AG04450 (cell line): ENCODE results near the gene WDR1. TPM values are rescaled to one million over a fixed set of nuclear protein-coding genes. Genes with fewer than 3 reads are reported as not detected.

ENCODE experiments used
- CTCF ChIA-PET: fragments of 300-600, 350-600 bp; formaldehyde crosslinking; extraction: SDS; loops from one replicate; lab custom pipeline; 2022; ENCODE audit warnings: antibody characterized with exemption, inconsistent platforms; lab: Charles Lee
- POLR2A ChIA-PET: fragments of 350-600 bp; formaldehyde crosslinking; extraction: SDS; loops from one replicate; lab custom pipeline; 2021; ENCODE audit warnings: antibody characterized with exemption, inconsistent platforms; lab: Yijun Ruan, JAX
- DNase-seq: peaks from one replicate; pipeline ENCODE4 v3.0.0-alpha.2; 2011; ENCODE audit warnings: low read depth, low spot score
- H3K27ac ChIP-seq: one replicate; pipeline ENCODE4 v1.5.1; 2012; ENCODE audit warnings: low read depth, low read length, control low read depth
- H3K27me3 ChIP-seq: one replicate; pipeline ENCODE4 v1.6.0; 2012; ENCODE audit warnings: low read length; ENCODE audit not compliant: control insufficient read depth, insufficient read depth
- H3K4me3 ChIP-seq: 2 replicates; pipeline ENCODE4 v1.5.1; 2011; ENCODE audit warnings: mild to moderate bottlenecking, low read depth, low read length, control low read depth
- H3K9me3 ChIP-seq: 2 replicates; pipeline ENCODE4 v1.5.1; 2012; ENCODE audit warnings: low read length; ENCODE audit not compliant: control insufficient read depth, insufficient read depth
- polyA plus RNA-seq: library from polyadenylated mRNA; depleted of rRNA; stranded (reverse); fragments of >200 nt; gene quantifications from 2 replicates; pipeline ENCODE4 v1.2.3, GENCODE V29; 2011
- TF ChIP-seq, protein P1 (sequence below): IDR thresholded peaks from 2 replicates; pipeline ENCODE4 v1.5.1; 2011; ENCODE audit warnings: low read depth, low read length, control low read depth, inconsistent platforms

WDR1 gene
- polyA plus RNA-seq, 1 experiment = 735 TPM

DNA sequence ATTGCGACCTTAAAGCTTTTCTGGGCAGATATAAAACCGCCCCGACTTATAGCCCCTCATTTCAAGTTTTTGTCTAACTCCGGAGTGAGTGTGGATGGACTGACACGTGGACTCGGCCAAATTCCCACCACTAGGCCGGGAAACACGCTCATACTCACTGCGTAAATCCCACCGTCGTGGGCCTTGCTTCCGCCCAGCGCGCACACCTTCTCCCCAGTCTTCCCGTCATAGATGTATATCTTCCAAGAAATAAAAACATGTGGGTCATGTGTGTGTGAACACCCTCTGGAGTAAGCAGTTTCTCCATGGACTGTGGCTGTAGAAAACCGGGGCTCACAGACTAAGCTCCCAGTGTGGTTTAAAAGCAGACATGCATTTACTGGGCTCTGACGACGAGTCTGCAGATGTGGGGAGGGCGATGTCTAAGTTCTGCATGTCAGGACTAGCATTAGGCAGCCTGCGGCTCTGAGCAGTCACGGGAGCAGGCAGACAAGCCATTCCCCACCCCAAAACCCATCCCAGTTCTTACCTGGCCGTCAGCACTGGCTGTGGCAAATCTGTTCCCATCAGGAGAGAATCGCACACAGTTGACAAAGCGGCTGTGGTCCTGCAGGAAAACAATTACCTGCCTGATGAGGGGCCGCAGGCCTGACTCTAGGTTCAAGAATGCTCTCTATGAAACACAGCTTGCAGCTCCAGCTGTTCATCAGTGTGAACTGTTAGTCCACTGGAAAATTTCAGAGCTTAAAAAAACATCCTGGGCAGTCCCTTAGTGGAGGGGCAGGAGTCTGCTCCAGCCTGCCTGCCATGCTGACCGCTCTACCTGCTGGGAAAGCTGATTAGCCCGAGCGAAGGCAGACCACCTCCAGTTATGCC is 28.2 kb downstream of the WDR1 start:
- CTCF ChIA-PET = no interaction called here
- Histone ChIP-seq H3K27me3 (no peaks in the 10 kb centered on the region), H3K4me3 (no peak overlapping the region), H3K9me3 (no peaks in the 10 kb centered on the region; the same call in 1 of the 2 replicates), H3K27ac (peak overlapping the region; percentile 21)
- no peak for DNase-seq
- POLR2A ChIA-PET = interaction anchor here (1.1 kb wide), 1 partner anchor 19 kb away, joined by 4 read pairs; no protein-coding TSS in a partner anchor
- TF ChIP-seq, protein P1, sequence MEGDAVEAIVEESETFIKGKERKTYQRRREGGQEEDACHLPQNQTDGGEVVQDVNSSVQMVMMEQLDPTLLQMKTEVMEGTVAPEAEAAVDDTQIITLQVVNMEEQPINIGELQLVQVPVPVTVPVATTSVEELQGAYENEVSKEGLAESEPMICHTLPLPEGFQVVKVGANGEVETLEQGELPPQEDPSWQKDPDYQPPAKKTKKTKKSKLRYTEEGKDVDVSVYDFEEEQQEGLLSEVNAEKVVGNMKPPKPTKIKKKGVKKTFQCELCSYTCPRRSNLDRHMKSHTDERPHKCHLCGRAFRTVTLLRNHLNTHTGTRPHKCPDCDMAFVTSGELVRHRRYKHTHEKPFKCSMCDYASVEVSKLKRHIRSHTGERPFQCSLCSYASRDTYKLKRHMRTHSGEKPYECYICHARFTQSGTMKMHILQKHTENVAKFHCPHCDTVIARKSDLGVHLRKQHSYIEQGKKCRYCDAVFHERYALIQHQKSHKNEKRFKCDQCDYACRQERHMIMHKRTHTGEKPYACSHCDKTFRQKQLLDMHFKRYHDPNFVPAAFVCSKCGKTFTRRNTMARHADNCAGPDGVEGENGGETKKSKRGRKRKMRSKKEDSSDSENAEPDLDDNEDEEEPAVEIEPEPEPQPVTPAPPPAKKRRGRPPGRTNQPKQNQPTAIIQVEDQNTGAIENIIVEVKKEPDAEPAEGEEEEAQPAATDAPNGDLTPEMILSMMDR = no peak

DNA sequence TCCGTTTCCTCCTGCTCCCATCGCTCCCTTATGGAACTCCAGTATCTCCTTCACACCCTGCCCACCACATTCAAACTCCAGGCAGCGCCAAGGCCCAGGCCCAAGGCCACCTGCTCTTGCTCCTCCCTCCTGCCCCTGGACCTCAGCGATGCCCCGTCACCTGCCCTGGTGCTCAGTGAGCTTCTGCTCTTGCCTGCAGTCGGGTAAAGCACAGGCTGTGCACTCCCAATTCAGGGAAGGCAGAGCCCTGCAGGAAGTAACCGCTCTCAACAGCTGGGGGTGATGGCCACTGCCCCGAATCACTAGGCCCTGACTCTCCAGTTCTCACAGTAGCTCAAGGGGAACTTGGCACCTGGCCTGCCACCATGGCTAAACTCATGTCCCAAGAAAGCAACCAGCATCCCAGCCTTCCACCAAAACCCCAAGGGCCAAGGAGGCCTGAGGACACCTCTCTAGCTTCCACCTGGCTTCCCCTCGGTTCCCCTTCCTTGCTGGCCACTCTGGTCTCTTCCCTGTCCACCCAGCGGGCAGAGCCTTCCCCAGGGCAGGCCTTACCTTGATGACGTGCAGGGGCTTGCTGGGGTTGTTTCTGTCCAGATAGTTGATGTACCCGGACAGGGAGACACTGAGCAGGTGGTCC is 29.3 kb downstream of the WDR1 start:
- no peak overlapping the region for H3K4me3 ChIP-seq
- TF ChIP-seq, protein P1 = no peak
- H3K27me3 ChIP-seq = no peaks in the 10 kb centered on the region
- ChIA-PET CTCF (no interaction called here), POLR2A (interaction anchor here (0.5 kb wide), 1 partner anchor 1497 kb away, joined by 4 read pairs; no protein-coding TSS in a partner anchor)
- H3K9me3 ChIP-seq = no peaks in the 10 kb centered on the region; the same call in 1 of the 2 replicates
- H3K27ac ChIP-seq = no peak overlapping the region
- DNase-seq = no peak

DNA sequence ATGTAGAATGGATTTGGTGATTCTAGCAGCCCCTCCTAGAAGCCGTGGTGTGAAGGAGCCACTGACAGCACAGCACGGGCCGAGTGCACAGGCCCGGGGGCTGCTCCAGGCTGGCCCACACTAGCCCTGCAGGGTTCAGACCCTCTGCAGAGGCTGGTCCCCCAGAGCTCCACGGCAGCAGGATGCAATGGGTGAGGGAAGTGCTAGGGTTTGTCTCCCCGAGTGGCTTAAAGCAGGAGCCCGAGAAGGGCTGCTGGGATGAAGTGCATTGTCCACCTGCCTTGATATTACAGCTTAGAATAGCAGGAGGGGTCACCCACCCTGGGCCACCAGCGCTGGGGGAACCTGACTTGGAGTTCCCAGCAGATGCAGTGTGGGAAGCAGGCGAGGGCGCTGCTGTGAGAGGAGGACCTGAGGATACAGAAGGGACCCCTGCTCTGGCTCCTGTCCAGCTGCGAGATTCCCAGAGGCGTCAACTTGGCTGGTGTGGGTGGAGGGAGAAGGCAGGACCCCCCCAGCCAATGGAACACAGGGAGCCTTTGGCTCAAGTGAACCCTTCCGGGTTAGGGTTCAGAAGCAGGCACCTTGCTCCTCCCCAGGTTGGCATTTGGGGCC is 30.0 kb downstream of the WDR1 start:
- CTCF ChIA-PET = no interaction called here
- POLR2A ChIA-PET = interaction anchor here (0.5 kb wide), 1 partner anchor 1497 kb away, joined by 4 read pairs; no protein-coding TSS in a partner anchor
- DNase-seq = no peak
- Histone ChIP-seq H3K9me3 (no peaks in the 10 kb centered on the region), H3K27me3 (no peaks in the 10 kb centered on the region), H3K27ac (no peak overlapping the region), H3K4me3 (no peak overlapping the region)
- TF ChIP-seq, protein P1 = no peak

DNA sequence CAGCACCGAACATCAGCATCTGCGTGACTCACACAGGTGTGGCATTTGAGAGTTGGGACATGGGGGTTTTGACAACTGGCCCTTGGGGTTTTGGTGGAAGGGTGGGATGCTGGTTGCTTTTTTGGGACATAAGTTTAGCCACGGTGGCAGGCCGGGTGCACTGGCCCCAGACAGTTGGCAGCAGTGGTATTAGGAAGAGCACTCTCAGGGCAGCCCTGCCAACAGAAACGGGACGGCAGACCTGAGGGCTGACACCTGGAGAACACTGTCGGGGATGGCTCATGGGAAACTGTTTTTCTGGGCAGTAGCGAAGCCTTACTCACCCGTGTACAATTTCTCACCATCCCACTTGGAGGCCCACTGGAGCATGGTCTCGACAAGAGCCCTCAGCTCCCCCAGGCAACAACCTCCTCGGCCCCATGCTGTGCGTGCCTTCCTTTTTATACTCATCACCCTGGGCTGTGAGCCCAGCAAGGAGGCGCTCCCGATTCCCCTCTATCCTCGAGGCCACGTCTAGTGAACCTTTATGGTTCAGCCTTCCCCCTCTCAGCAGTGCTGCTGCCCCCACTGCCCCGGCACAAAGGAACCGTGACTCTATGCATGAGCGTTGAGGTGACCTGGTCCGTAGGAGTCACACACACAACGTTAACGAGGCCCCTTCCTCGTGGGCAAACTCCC is 30.6 kb downstream of the WDR1 start:
- POLR2A ChIA-PET = interaction anchor here (1.4 kb wide), 1 partner anchor 21 kb away, joined by 7 read pairs; no protein-coding TSS in a partner anchor
- peak overlapping the region; percentile 11 for H3K27ac ChIP-seq
- no peaks in the 10 kb centered on the region for H3K27me3 ChIP-seq
- TF ChIP-seq, protein P1 = no peak
- CTCF ChIA-PET = interaction anchor here (1.0 kb wide), 1 partner anchor 10 kb away, joined by 3 read pairs; no protein-coding TSS in a partner anchor
- H3K9me3 ChIP-seq = no peaks in the 10 kb centered on the region
- no peak overlapping the region for H3K4me3 ChIP-seq
- no peak for DNase-seq
